ENCODE measurements around the gene QKI.

DNA sequence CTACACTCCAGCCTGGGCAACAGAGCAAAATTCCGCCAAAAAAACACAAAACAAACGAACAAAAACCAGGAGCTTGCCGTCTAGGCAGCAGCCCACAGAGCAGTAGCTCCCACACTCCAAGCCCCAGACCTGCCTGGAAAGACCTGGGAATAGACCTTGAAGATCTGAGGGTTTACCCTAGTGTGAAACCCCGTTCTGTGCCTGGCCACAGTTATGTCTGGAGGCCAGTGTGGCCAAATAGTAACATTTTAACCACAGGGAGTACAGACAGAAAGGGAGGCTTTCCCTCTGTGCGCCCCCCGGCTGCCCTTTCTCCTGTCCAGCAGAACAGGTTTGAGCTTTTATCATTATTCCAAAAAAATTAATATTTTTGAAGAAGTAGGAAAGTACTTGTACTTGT lies 172.4 kb downstream of the QKI start:
- TF ChIP-seq POLR2AphosphoS5 (IDR thresholded peaks at IDR 0.05; ENCODE audit: insufficient read depth, low read depth, low read length): no peak
- TF ChIP-seq EZH2 (IDR thresholded peaks at IDR 0.05; ENCODE audit: borderline replicate concordance, low read depth, low read length, severe bottlenecking): no peak
- TF ChIP-seq, protein P1, sequence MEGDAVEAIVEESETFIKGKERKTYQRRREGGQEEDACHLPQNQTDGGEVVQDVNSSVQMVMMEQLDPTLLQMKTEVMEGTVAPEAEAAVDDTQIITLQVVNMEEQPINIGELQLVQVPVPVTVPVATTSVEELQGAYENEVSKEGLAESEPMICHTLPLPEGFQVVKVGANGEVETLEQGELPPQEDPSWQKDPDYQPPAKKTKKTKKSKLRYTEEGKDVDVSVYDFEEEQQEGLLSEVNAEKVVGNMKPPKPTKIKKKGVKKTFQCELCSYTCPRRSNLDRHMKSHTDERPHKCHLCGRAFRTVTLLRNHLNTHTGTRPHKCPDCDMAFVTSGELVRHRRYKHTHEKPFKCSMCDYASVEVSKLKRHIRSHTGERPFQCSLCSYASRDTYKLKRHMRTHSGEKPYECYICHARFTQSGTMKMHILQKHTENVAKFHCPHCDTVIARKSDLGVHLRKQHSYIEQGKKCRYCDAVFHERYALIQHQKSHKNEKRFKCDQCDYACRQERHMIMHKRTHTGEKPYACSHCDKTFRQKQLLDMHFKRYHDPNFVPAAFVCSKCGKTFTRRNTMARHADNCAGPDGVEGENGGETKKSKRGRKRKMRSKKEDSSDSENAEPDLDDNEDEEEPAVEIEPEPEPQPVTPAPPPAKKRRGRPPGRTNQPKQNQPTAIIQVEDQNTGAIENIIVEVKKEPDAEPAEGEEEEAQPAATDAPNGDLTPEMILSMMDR (IDR thresholded peaks at IDR 0.05; ENCODE audit: extremely low read depth in 1 of 2, insufficient read depth in 1 of 2, low read depth in 1 of 2, low read length in 2 of 2): no peak

Measured in endothelial cell of umbilical vein (primary cell).